H9 (cell line): ENCODE data around the gene HLTF. TPM values are rescaled to one million over a fixed set of nuclear protein-coding genes. Genes with fewer than 3 reads are reported as not detected.

Experiments used
- DNase-seq: peaks from one replicate; pipeline ENCODE4 v3.0.0-alpha.2; 2017
- H2AFZ ChIP-seq: one replicate; pipeline ENCODE4 v1.6.1; 2013; ENCODE audit warnings: mild to moderate bottlenecking, low read length, control low read depth, moderate library complexity
- H2AK5ac ChIP-seq: 2 replicates; pipeline ENCODE4 v1.6.1; 2013; ENCODE audit warnings: low read length, control low read depth, mixed read lengths; ENCODE audit not compliant: insufficient read length
- H2BK120ac ChIP-seq: one replicate; pipeline ENCODE4 v1.6.1; 2013; ENCODE audit warnings: low read depth, mild to moderate bottlenecking, low read length, control low read depth, inconsistent platforms; ENCODE audit not compliant: poor library complexity, severe bottlenecking
- H2BK12ac ChIP-seq: 2 replicates; pipeline ENCODE4 v1.6.1; 2013; ENCODE audit warnings: low read length, control low read depth, mixed read lengths, low read depth; ENCODE audit not compliant: insufficient read length
- H2BK15ac ChIP-seq: 2 replicates; pipeline ENCODE4 v1.6.1; 2013; ENCODE audit warnings: low read depth, low read length, control low read depth
- H2BK20ac ChIP-seq: one replicate; pipeline ENCODE4 v1.6.1; 2013; ENCODE audit warnings: low read depth, mild to moderate bottlenecking, low read length, control low read depth, inconsistent platforms; ENCODE audit not compliant: poor library complexity, severe bottlenecking
- H2BK5ac ChIP-seq: 2 replicates; pipeline ENCODE4 v1.6.1; 2013; ENCODE audit warnings: low read length, control low read depth, mixed read lengths; ENCODE audit not compliant: insufficient read length
- H3K14ac ChIP-seq: 2 replicates; pipeline ENCODE4 v1.6.1; 2013; ENCODE audit warnings: low read length, control low read depth; ENCODE audit not compliant: insufficient read depth
- H3K18ac ChIP-seq: 2 replicates; pipeline ENCODE4 v1.6.1; 2013; ENCODE audit warnings: low read depth, mild to moderate bottlenecking, mixed read lengths, low read length, control low read depth; ENCODE audit not compliant: insufficient read length
- H3K23ac ChIP-seq: 2 replicates; pipeline ENCODE4 v1.6.1; 2013; ENCODE audit warnings: low read length, control low read depth, mixed read lengths, low read depth; ENCODE audit not compliant: insufficient read length
- H3K23me2 ChIP-seq: 2 replicates; pipeline ENCODE4 v1.6.1; 2013; ENCODE audit warnings: low read depth, mild to moderate bottlenecking, mixed read lengths, low read length, control low read depth; ENCODE audit not compliant: insufficient read length, poor library complexity, severe bottlenecking
- H3K27ac ChIP-seq: 2 replicates; pipeline ENCODE4 v1.5.1; 2013; ENCODE audit warnings: low read length, control low read depth, mixed read lengths, low read depth; ENCODE audit not compliant: insufficient read length
- H3K27me3 ChIP-seq: 2 replicates; pipeline ENCODE4 v1.6.1; 2013; ENCODE audit warnings: low read length, control low read depth, inconsistent platforms; ENCODE audit not compliant: insufficient read depth
- H3K4ac ChIP-seq: 2 replicates; pipeline ENCODE4 v1.6.1; 2013; ENCODE audit warnings: low read depth, mild to moderate bottlenecking, control low read depth, inconsistent platforms, low read length, moderate library complexity
- H3K4me1 ChIP-seq: 2 replicates; pipeline ENCODE4 v1.6.1; 2013; ENCODE audit warnings: low read length, control low read depth, inconsistent platforms; ENCODE audit not compliant: insufficient read depth
- H3K4me2 ChIP-seq: 2 replicates; pipeline ENCODE4 v1.6.1; 2013; ENCODE audit warnings: low read length, control low read depth, mixed read lengths; ENCODE audit not compliant: insufficient read length, insufficient read depth
- H3K56ac ChIP-seq: 2 replicates; pipeline ENCODE4 v1.6.1; 2013; ENCODE audit warnings: low read depth, mild to moderate bottlenecking, mixed read lengths, low read length, control low read depth; ENCODE audit not compliant: insufficient read length
- H3K79me1 ChIP-seq: 2 replicates; pipeline ENCODE4 v1.6.1; 2013; ENCODE audit warnings: low read depth, mild to moderate bottlenecking, moderate library complexity, low read length, control low read depth, inconsistent platforms; ENCODE audit not compliant: insufficient read depth, poor library complexity, severe bottlenecking
- H3K79me2 ChIP-seq: 2 replicates; pipeline ENCODE4 v1.6.1; 2013; ENCODE audit warnings: low read length, control low read depth, inconsistent platforms; ENCODE audit not compliant: insufficient read depth
- H3K9ac ChIP-seq: 2 replicates; pipeline ENCODE4 v1.6.1; 2013; ENCODE audit warnings: low read length, control low read depth, mixed read lengths; ENCODE audit not compliant: insufficient read length; ENCODE audit errors: extremely low read depth
- H3K9me3 ChIP-seq: one replicate; pipeline ENCODE4 v1.6.1; 2013; ENCODE audit warnings: low read depth, low read length, inconsistent platforms; ENCODE audit not compliant: control insufficient read depth
- H3T11ph ChIP-seq: one replicate; pipeline ENCODE4 v1.6.1; 2013; ENCODE audit warnings: mild to moderate bottlenecking, low read length, control low read depth, inconsistent platforms
- H4K20me1 ChIP-seq: one replicate; pipeline ENCODE4 v1.6.1; 2013; ENCODE audit not compliant: control insufficient read depth, insufficient read length, insufficient read depth
- H4K5ac ChIP-seq: 2 replicates; pipeline ENCODE4 v1.6.1; 2013; ENCODE audit warnings: low read depth, mild to moderate bottlenecking, mixed read lengths, low read length, control low read depth; ENCODE audit not compliant: insufficient read length
- H4K8ac ChIP-seq: replicated peaks from 2 replicates; pipeline ENCODE4 v1.6.1; 2013; ENCODE audit warnings: low read length, control low read depth, mixed read lengths, low read depth; ENCODE audit not compliant: insufficient read length
- H4K91ac ChIP-seq: 2 replicates; pipeline ENCODE4 v1.6.1; 2013; ENCODE audit warnings: low read depth, mild to moderate bottlenecking, moderate library complexity, mixed read lengths, low read length, control low read depth; ENCODE audit not compliant: insufficient read length
- H3K27ac Mint-ChIP-seq, 3 experiments: 2 replicates in 2 of 3; 3 replicates in 1 of 3; pipeline ENCODE4 v1.8.0; 2020 to 2021; ENCODE audit warnings: mixed read lengths in 3 of 3, mild to moderate bottlenecking in 1 of 3, moderate library complexity in 1 of 3
- H3K27me3 Mint-ChIP-seq: 2 replicates; pipeline ENCODE4 v1.8.0; 2021; ENCODE audit warnings: low read depth, mild to moderate bottlenecking, moderate library complexity, mixed read lengths
- H3K36me3 Mint-ChIP-seq, 3 experiments: 2 replicates in 2 of 3; 3 replicates in 1 of 3; pipeline ENCODE4 v1.8.0; 2020 to 2021; ENCODE audit warnings: low read depth in 3 of 3, mixed read lengths in 3 of 3; ENCODE audit not compliant: insufficient read depth in 1 of 3
- H3K4me1 Mint-ChIP-seq, 2 experiments: 2 replicates each; pipeline ENCODE4 v1.8.0; 2020; ENCODE audit warnings: mixed read lengths in 2 of 2
- H3K4me3 Mint-ChIP-seq, 2 experiments: 2 replicates in 1 of 2; 3 replicates in 1 of 2; pipeline ENCODE4 v1.8.0; 2020 to 2021; ENCODE audit warnings: mild to moderate bottlenecking in 2 of 2, mixed read lengths in 2 of 2, moderate library complexity in 1 of 2
- H3K9me3 Mint-ChIP-seq, 2 experiments: 2 replicates in 1 of 2; 3 replicates in 1 of 2; pipeline ENCODE4 v1.8.0; 2020; ENCODE audit warnings: mild to moderate bottlenecking in 2 of 2, mixed read lengths in 2 of 2, moderate library complexity in 1 of 2
- WGBS: extraction: QIAGEN DNeasy Blood & Tissue Kit; methylation state at CpG from one replicate; pipeline ENCODE4 v1.1.7; 2013; ENCODE audit warnings: missing lambda C conversion rate, low lambda C conversion rate, mixed read lengths; ENCODE audit not compliant: insufficient read length; ENCODE audit errors: extremely low coverage; 5-methylcytosine and 5-hydroxymethylcytosine counted together
- total RNA-seq: library from RNA; stranded (reverse); gene quantifications from 2 replicates; pipeline ENCODE4 v1.2.1, GENCODE V29; 2021
- TF ChIP-seq, protein P1 (sequence below): fragments of 200-600 bp; sonication (generic); conservative IDR thresholded peaks from 3 replicates; pipeline ENCODE4 v1.8.0; 2021; ENCODE audit warnings: antibody characterized with exemption, mild to moderate bottlenecking

The HLTF gene
- total RNA-seq, 1 experiment from 2014 or later = 41.5 TPM

DNA sequence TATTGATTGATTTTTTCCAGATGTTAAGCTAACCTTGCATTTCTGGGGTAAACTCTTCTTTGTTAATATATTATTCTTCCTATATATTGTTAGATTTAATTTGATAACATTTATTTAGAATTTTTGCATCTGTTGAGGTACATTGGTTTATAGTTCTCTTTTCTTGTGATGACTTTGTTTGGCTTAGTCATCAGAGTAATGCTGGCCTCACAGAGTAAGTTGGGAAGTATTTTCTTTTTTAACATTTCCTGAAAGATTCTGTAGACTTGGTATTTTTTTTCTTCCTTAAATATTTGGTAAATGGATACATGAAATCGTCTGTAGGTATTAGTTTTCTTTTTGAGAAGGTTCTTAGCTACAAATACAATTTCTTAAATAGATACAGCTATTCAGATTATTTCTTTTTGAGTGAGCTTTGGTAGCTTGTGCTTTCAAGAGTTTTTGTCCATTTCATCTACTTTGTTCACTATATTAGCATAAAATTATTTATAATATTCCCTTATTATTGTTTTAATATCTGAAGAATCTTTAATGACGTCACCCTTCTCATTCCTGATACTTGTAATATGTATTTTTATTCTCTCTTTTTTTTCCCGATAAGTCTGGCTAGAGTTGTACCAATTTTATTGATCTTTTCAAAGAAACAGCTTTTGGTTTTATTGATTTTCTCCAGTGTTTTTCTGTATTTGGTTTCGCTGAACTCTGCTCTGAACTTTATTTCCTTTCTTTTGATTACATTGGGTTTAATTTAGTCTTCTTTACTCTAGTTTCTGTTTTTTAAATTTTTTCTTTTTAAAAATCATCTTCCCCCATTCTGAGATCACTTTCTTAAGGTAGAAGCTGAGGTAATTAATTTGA, 36.6 kb upstream of the HLTF start:
- TF ChIP-seq, protein P1, sequence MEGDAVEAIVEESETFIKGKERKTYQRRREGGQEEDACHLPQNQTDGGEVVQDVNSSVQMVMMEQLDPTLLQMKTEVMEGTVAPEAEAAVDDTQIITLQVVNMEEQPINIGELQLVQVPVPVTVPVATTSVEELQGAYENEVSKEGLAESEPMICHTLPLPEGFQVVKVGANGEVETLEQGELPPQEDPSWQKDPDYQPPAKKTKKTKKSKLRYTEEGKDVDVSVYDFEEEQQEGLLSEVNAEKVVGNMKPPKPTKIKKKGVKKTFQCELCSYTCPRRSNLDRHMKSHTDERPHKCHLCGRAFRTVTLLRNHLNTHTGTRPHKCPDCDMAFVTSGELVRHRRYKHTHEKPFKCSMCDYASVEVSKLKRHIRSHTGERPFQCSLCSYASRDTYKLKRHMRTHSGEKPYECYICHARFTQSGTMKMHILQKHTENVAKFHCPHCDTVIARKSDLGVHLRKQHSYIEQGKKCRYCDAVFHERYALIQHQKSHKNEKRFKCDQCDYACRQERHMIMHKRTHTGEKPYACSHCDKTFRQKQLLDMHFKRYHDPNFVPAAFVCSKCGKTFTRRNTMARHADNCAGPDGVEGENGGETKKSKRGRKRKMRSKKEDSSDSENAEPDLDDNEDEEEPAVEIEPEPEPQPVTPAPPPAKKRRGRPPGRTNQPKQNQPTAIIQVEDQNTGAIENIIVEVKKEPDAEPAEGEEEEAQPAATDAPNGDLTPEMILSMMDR = no peak
- H3K27ac ChIP-seq = no peak overlapping the region

More for the DNA sequence above, 36.6 kb upstream of the HLTF start:
- no peak overlapping the region for H2AK5ac ChIP-seq
- no peak overlapping the region; a peak in 1 of 7 replicates for H3K27ac Mint-ChIP-seq
- no peaks in the 10 kb centered on the region for H3K9me3 ChIP-seq
- H3T11ph ChIP-seq = no peak overlapping the region
- no peak overlapping the region for H3K56ac ChIP-seq
- H4K5ac ChIP-seq = no peak overlapping the region
- no peak overlapping the region for H3K4me2 ChIP-seq
- H2BK12ac ChIP-seq = no peak overlapping the region
- no peak overlapping the region for H3K9ac ChIP-seq
- peaks cover 2% of the 10 kb centered on the region for H3K27me3 Mint-ChIP-seq
- H3K4me1 Mint-ChIP-seq = peaks cover 4 to 7% of the 10 kb centered on the region in 2 experiments; a peak in 2 of 4 replicates
- H2BK15ac ChIP-seq = no peak overlapping the region
- DNase-seq = no peak
- no peak overlapping the region for H4K91ac ChIP-seq
- H3K36me3 Mint-ChIP-seq = peaks cover 0 to 8% (median under 1%) of the 10 kb centered on the region in 3 experiments; a peak in 1 of 7 replicates
- H3K9me3 Mint-ChIP-seq = no peaks in the 10 kb centered on the region; a peak in 1 of 5 replicates
- H3K79me2 ChIP-seq = no peaks in the 10 kb centered on the region
- H3K4me3 Mint-ChIP-seq = no peak overlapping the region
- H2BK120ac ChIP-seq = no peak overlapping the region
- no CpG with 5 or more reads among the region's 4 CpGs for WGBS
- H2BK20ac ChIP-seq = no peak overlapping the region
- H3K79me1 ChIP-seq = no peaks in the 10 kb centered on the region
- no peaks in the 10 kb centered on the region for H4K20me1 ChIP-seq
- H3K4me1 ChIP-seq = no peaks in the 10 kb centered on the region; the same call in 1 of the 2 replicates
- H4K8ac ChIP-seq = no peak overlapping the region
- no peaks in the 10 kb centered on the region for H3K27me3 ChIP-seq
- no peak overlapping the region for H3K18ac ChIP-seq
- H2AFZ ChIP-seq = no peak overlapping the region
- no peak overlapping the region for H3K23ac ChIP-seq
- H3K23me2 ChIP-seq = no peaks in the 10 kb centered on the region
- H3K14ac ChIP-seq = no peak overlapping the region
- H3K4ac ChIP-seq = no peak overlapping the region
- no peak overlapping the region for H2BK5ac ChIP-seq
